ENCODE data around the gene MAPK8. TPM values are rescaled to one million over a fixed set of nuclear protein-coding genes. Genes with fewer than 3 reads are reported as not detected.

Gene MAPK8
- polyA plus RNA-seq, 2 of the 4 experiments (the other 2 are of a cell fraction) = 29.6 to 71.4 TPM

DNA sequence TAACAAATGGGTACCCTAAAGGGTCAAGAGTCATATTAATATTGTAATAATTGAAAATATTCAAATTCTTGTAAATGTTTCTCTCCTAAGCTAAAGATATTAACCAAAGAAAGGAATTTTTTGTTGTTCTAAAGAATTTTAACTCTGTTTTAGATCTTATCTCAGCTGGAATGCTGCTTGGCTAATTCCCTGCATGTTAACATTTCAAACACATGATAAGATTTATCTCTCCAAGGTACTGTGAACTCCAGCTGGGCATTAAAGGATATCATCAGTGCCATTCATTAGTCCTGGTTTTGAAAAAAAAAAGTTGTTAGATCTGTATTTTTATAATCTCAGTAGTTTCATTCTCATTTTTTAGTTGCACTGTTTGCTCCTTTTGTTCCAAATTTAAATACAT lies 76.9 kb downstream of the MAPK8 start:
- Histone ChIP-seq H3K4me1 (peaks cover 7% of the 10 kb centered on the region; the same call in 2 of the 3 replicates), H3K4me2 (no peak overlapping the region), H3K4me3 (no peak overlapping the region), H3K9me3 (no peaks in the 10 kb centered on the region), H3K27ac (no peak overlapping the region)
- ATAC-seq (no peak), DNase-seq (ENCODE audit: low read depth in 1 of 2, low spot score in 1 of 2) (no peak), FAIRE-seq (no peak)
- POLR2A ChIA-PET = interaction anchor here (0.9 kb wide), 1 partner anchor 9 kb away, joined by 3 read pairs; no protein-coding TSS in a partner anchor
- no peak for TF ChIP-seq KDM1A (IDR thresholded peaks at IDR 0.05; ENCODE audit: low read depth)
- no peak for TF ChIP-seq CHD2 (IDR thresholded peaks at IDR 0.05; ENCODE audit: low read length, partially characterized antibody)
- TF ChIP-seq, protein P1, sequence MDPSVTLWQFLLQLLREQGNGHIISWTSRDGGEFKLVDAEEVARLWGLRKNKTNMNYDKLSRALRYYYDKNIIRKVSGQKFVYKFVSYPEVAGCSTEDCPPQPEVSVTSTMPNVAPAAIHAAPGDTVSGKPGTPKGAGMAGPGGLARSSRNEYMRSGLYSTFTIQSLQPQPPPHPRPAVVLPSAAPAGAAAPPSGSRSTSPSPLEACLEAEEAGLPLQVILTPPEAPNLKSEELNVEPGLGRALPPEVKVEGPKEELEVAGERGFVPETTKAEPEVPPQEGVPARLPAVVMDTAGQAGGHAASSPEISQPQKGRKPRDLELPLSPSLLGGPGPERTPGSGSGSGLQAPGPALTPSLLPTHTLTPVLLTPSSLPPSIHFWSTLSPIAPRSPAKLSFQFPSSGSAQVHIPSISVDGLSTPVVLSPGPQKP (IDR thresholded peaks at IDR 0.05; ENCODE audit: low read depth, low read length) = no peak
- TF ChIP-seq, protein P2, sequence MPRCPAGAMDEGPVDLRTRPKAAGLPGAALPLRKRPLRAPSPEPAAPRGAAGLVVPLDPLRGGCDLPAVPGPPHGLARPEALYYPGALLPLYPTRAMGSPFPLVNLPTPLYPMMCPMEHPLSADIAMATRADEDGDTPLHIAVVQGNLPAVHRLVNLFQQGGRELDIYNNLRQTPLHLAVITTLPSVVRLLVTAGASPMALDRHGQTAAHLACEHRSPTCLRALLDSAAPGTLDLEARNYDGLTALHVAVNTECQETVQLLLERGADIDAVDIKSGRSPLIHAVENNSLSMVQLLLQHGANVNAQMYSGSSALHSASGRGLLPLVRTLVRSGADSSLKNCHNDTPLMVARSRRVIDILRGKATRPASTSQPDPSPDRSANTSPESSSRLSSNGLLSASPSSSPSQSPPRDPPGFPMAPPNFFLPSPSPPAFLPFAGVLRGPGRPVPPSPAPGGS (IDR thresholded peaks at IDR 0.05) = no peak
- TF ChIP-seq TP53 (CRISPR knock-in tag; IDR thresholded peaks at IDR 0.05) = no peak
- TF ChIP-seq NFE2L2 (conservative IDR thresholded peaks at IDR 0.05; ENCODE audit: low read length) = no peak
- TF ChIP-seq POLR2AphosphoS2 (conservative IDR thresholded peaks at IDR 0.05; ENCODE audit: low read length) = no peak
- TF ChIP-seq, protein P3, sequence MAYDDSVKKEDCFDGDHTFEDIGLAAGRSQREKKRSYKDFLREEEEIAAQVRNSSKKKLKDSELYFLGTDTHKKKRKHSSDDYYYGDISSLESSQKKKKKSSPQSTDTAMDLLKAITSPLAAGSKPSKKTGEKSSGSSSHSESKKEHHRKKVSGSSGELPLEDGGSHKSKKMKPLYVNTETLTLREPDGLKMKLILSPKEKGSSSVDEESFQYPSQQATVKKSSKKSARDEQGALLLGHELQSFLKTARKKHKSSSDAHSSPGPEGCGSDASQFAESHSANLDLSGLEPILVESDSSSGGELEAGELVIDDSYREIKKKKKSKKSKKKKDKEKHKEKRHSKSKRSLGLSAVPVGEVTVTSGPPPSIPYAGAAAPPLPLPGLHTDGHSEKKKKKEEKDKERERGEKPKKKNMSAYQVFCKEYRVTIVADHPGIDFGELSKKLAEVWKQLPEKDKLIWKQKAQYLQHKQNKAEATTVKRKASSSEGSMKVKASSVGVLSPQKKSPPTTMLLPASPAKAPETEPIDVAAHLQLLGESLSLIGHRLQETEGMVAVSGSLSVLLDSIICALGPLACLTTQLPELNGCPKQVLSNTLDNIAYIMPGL (CRISPR knock-in tag; IDR thresholded peaks at IDR 0.05; ENCODE audit: borderline replicate concordance) = no peak
- TF ChIP-seq, protein P4, sequence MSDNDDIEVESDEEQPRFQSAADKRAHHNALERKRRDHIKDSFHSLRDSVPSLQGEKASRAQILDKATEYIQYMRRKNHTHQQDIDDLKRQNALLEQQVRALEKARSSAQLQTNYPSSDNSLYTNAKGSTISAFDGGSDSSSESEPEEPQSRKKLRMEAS (IDR thresholded peaks at IDR 0.05) = no peak
- TF ChIP-seq, protein P5, sequence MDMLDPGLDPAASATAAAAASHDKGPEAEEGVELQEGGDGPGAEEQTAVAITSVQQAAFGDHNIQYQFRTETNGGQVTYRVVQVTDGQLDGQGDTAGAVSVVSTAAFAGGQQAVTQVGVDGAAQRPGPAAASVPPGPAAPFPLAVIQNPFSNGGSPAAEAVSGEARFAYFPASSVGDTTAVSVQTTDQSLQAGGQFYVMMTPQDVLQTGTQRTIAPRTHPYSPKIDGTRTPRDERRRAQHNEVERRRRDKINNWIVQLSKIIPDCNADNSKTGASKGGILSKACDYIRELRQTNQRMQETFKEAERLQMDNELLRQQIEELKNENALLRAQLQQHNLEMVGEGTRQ (IDR thresholded peaks at IDR 0.05) = no peak
- no peak for TF ChIP-seq FOXS1 (CRISPR knock-in tag; IDR thresholded peaks at IDR 0.05)
- TF ChIP-seq, protein P6, sequence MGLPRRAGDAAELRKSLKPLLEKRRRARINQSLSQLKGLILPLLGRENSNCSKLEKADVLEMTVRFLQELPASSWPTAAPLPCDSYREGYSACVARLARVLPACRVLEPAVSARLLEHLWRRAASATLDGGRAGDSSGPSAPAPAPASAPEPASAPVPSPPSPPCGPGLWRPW (IDR thresholded peaks at IDR 0.05) = no peak
- no peak for TF ChIP-seq EHF (CRISPR knock-in tag; IDR thresholded peaks at IDR 0.05)
- TF ChIP-seq, protein P7, sequence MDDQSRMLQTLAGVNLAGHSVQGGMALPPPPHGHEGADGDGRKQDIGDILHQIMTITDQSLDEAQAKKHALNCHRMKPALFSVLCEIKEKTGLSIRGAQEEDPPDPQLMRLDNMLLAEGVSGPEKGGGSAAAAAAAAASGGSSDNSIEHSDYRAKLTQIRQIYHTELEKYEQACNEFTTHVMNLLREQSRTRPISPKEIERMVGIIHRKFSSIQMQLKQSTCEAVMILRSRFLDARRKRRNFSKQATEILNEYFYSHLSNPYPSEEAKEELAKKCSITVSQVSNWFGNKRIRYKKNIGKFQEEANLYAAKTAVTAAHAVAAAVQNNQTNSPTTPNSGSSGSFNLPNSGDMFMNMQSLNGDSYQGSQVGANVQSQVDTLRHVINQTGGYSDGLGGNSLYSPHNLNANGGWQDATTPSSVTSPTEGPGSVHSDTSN (IDR thresholded peaks at IDR 0.05) = no peak
- no peak for TF ChIP-seq HOXB5 (CRISPR knock-in tag; IDR thresholded peaks at IDR 0.05)
- CTCF ChIA-PET = interaction anchor here (0.9 to 3.9 kb wide), 5 partner anchors 9 to 274 kb away, joined by 3 to 31 read pairs (median 5); no protein-coding TSS in a partner anchor

DNA sequence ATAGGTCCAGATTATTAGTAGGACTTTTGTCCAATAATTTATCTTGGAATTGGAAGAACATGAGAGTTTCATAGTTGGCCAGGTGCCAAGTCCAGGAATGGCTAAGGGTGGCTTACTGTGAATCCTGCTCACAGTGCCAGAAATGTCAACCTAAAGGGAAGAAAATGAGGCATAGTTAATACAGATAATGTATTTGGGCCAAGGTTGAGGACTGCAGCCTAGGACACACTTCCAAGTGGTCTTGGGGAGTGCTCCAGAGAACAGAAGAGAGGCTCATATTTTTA lies 78.2 kb downstream of the MAPK8 start:
- Histone ChIP-seq H3K4me2 (no peak overlapping the region), H3K4me1 (peaks cover 7% of the 10 kb centered on the region; the same call in 2 of the 3 replicates), H3K4me3 (no peak overlapping the region), H3K9me3 (no peaks in the 10 kb centered on the region), H3K27ac (no peak overlapping the region)
- ATAC-seq (no peak), FAIRE-seq (no peak), DNase-seq (ENCODE audit: low read depth in 1 of 2, low spot score in 1 of 2) (no peak)
- POLR2A ChIA-PET = no interaction called here
- no peak for TF ChIP-seq NR3C1 (IDR thresholded peaks at IDR 0.05)
- TF ChIP-seq, protein P4 (IDR thresholded peaks at IDR 0.05) = no peak
- TF ChIP-seq CBX8 (IDR thresholded peaks at IDR 0.05) = no peak
- TF ChIP-seq JUN (IDR thresholded peaks at IDR 0.05) = no peak
- TF ChIP-seq POLR2AphosphoS2 (conservative IDR thresholded peaks at IDR 0.05; ENCODE audit: low read length) = no peak
- no peak for TF ChIP-seq EP300 (IDR thresholded peaks at IDR 0.05)
- TF ChIP-seq, protein P8, sequence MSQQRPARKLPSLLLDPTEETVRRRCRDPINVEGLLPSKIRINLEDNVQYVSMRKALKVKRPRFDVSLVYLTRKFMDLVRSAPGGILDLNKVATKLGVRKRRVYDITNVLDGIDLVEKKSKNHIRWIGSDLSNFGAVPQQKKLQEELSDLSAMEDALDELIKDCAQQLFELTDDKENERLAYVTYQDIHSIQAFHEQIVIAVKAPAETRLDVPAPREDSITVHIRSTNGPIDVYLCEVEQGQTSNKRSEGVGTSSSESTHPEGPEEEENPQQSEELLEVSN (IDR thresholded peaks at IDR 0.05; ENCODE audit: borderline replicate concordance, low read depth) = no peak
- TF ChIP-seq, protein P6 (IDR thresholded peaks at IDR 0.05) = no peak
- TF ChIP-seq EHMT2 (IDR thresholded peaks at IDR 0.05; ENCODE audit: low read depth) = no peak
- no peak for TF ChIP-seq HDAC2 (IDR thresholded peaks at IDR 0.05)
- no peak for TF ChIP-seq PHF8 (IDR thresholded peaks at IDR 0.05; ENCODE audit: borderline replicate concordance, low read depth)
- no peak for TF ChIP-seq BHLHE40 (IDR thresholded peaks at IDR 0.05; ENCODE audit: low read depth, low read length)
- TF ChIP-seq, protein P3 (CRISPR knock-in tag; IDR thresholded peaks at IDR 0.05; ENCODE audit: borderline replicate concordance) = no peak
- TF ChIP-seq, protein P5 (IDR thresholded peaks at IDR 0.05) = no peak
- TF ChIP-seq HOXB5 (CRISPR knock-in tag; IDR thresholded peaks at IDR 0.05) = no peak
- TF ChIP-seq MAFK (IDR thresholded peaks at IDR 0.05; ENCODE audit: partially characterized antibody) = no peak
- TF ChIP-seq FOXS1 (CRISPR knock-in tag; IDR thresholded peaks at IDR 0.05) = no peak
- CTCF ChIA-PET = interaction anchor here (1.0 to 3.9 kb wide), 4 partner anchors 13 to 272 kb away, joined by 3 to 31 read pairs (median 3); no protein-coding TSS in a partner anchor

Measured in A549 (cell line).